HG03342 (cell line): ENCODE results near the gene HNRNPD.
"Not testable (repeated sequence)": the region's sequence is repeated elsewhere in the genome, so short reads cannot be mapped to it uniquely, and the experiment has no call there.

Source experiments
- ATAC-seq: cut with Tn5 transposase; IDR thresholded peaks from one replicate; pipeline ENCODE4 v1.9.1; 2021; ENCODE audit warnings: mild to moderate bottlenecking, moderate library complexity; ENCODE audit not compliant: unreplicated experiment

Gene HNRNPD, protein sequence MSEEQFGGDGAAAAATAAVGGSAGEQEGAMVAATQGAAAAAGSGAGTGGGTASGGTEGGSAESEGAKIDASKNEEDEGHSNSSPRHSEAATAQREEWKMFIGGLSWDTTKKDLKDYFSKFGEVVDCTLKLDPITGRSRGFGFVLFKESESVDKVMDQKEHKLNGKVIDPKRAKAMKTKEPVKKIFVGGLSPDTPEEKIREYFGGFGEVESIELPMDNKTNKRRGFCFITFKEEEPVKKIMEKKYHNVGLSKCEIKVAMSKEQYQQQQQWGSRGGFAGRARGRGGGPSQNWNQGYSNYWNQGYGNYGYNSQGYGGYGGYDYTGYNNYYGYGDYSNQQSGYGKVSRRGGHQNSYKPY

DNA sequence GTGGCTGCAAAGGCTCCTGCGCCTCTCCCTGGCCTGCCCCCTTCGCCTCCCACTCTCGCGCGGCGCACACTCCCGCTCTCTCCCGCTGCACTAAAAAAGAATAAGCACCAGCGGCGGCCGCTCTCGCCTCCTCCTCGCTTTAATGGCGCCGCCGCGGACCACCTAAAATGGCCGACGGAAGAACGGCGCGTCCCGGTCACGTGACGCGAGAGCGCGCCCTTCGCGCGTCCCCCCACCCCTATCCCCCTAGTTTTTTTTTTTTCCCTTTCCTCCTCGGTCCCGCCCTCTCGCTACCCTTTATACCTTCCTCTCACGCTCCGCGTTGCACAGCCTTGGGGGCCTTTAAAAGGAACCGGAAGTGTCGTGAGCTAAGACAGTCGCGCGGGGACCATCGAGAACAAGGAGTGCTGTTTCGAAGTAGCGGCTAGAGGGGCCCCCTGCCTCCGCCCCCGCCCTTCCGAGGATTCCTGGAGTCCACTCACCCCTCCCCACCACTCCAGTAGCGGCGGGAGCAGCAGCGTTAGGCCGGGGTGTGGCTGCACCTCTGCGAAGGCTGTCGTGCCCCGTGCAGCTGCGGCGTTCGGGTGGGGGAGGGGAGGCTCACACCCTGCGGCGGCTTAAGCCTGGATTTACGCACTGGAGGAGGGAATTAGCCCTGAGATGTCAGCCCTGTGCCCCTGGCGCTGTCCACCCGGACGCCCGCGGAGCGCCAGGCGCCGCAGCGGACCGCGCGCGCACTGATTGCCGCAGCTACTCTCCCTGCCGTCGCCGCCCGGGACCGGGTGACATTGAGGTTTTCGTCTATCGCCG, at the start of gene HNRNPD:
HNRNPD (minus strand) TSS at position 176 of the 810 bp plus-strand sequence. CDS start 313 bp downstream, outside the sequence.
- peak; percentile 93 for ATAC-seq

DNA sequence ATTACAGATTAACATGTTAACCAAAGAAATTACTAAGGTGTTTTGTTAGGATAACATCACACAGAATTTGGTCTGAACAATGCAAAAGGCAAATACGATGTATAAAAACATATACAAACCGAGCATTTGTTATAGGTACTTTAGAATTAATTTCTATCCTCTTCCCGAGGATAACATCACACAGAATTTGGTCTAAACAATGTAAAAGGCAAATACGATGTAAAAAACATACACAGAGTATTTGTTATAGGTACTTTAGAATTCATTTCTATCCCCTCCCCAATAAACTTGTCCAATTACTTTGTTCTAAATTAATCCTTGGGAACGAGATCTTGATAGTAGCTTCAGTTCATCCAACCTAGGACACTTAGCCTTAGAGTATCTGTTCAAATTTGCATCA, 48.8 kb upstream of the HNRNPD start:
- no peak for ATAC-seq

DNA sequence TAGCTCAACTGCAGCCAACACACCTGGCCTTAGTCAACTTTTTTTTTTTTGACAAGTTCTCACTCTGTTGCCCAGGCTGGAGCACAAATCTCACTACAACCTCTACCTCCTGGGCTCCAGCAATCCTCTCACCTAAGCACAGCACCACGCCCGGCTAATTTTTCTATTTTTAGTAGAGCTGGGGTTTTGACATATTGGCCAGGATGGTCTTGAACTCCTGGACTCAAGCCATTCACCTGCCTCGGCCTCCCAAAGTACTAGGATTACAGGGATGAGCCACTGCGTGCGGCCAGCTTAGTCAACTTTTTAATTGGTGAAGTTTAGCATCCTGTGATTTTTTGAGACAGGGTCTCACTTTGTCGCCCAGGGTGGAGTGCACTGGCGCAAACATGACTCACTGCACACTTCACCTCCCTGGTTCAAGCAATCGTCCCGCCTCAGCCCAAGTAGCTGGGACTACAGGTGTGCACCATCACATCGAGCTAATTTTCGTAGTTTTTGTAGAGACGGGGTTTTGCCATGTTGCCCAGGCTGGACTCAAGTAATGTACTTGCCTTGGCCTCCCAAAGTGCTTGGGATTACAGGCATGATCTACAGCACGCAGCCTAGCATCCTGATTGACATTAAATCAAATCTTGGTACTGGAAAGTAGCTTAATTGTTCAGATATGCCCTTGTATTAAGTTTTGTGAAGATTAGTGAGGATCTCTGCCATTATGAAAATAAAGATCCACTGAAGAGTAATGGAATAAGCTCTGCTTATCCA, 48.2 kb upstream of the HNRNPD start:
- ATAC-seq, result no peak

DNA sequence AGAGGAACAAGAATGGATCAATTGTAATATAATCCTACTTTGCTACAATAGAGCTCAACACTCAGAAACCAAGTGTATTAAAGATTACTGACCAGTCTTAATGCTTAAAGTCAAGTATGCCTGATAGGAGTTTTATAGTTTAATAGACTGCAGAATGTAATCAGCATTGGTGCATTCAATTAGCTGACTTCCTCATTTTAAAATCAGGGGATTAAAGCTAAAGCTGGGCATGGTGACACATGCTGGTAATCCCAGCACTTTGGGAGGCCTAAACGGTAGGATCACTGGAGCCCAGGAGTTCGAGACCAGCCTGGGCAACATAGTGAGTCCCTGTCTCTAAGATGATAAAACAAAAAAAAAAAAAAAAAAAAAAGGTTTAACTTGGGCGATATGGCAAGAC, 45.7 kb upstream of the HNRNPD start:
- ATAC-seq, result no peak

DNA sequence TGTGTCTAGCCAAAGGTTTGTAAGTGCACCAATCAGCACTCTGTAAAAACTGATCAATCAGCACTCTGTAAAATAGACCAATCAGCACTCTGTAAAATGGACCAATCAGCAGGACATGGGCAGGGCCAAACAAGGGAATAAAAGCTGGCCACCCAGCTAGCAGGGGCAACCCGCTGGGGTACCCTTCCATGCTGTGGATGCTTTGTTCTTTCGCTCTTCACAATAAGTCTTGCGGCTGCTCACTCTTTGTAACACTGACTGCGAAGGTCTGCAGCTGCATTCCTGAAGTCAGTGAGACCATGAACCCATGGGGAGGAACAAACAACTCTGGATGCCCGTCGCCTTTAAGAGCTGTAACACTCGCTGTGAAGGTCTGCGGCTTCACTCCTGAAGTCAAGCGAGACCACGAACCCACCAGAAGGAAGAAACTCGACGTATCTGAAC, 42.2 kb upstream of the HNRNPD start:
- no peak for ATAC-seq

DNA sequence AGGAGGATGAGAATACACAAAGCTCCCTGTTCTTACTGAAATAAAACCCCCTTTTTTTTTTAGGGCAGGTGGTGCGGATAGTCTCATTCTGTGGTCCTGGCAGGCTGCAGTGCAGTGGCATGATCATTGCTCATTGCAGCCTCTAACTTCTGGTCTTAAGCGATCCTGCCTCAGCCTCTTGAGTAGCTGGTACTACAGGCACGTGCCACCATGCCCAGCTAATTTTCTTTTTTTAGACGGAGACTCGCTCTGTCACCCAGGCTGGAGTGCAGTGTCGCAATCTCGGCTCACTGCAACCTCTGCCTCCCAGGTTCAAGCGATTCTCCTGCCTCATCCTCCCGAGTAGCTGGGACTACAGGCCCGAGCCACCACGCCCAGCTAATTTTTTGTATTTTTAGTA, 41.3 kb upstream of the HNRNPD start:
- not testable (repeated sequence) for ATAC-seq

DNA sequence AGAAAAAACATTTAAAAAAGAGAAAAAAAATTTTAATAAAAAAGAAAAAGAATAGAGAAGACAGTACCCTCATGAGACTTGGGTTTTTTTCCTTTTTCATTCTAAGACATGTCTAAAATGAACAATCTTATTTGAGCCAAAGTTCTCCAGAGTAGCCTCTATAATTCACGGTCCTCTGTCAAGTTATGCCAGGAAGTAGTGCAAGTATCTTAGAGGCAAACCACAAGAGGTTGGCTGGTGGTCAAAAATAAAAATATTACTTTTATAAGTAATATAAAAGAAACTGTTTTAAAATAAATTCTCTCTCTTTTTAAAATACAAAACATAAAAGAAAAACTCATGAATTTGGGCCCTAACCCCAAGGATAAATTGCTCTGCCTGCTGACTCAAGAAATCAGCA, 29.9 kb upstream of the HNRNPD start:
- no peak for ATAC-seq

DNA sequence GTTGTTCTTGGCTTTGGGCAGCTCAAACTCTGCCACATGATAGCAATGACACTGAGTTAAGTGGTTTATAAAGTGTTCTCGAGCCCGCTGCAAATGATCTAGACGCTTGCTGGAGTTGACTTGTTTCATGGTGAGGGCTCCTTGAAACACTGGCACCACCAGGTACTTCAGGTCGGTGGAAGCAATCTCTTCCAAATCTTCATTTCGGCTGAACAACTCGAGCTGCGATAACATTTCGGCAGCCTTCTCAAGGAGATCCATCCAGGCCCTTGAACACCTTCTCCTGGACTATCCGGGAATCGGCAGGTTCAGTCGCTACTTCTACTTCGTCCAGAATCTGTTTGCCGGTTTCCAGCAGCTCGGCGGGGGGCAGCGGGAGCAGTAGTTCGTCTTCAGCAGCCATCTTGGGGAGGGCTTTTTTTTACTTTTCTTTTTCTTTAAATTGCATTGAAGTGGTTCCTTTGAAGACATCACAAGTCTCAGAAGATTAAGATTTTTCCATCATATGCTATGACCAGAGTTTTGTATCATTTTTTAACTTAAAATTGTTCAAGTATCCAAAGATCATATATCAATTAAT, 28.5 kb upstream of the HNRNPD start:
- no peak for ATAC-seq

DNA sequence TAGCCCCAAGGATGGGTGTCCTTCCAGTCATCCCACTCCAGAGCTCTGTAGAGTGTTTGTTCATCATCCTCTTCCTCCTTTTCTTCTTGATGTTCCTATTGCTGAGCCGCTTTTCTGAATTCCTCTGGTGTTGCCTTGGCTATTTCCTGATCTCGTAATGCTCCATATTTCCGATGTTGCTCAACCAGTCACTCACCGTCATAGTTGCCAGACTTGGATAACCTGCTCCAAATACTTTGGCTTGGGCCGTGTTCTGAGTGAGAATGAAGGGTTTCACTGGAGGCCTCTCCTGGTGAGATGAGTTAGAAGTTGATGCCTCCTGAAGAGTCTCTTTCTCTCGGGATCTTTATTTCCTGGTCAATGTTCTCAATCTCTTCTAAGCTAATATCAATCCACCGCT, 27.8 kb upstream of the HNRNPD start:
- ATAC-seq, result no peak

DNA sequence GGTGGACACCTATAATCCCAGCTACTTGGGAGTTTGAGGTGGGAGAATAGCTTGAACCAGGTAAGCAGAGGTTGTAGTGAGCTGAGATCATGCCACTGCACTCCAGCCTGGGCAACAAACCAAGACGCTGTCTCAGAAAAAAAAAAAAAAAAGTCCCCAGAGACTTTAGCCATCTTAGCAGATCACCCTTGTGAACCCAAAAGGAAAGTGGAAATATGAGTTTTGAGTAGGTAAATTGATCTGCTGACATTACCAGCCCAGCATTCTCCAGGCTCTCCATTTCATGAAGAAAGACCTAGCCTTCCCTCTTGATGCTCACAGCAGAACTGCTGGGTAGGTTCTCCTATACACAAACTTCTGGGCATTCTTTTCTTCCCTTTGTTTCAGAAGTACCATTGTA, 24.5 kb upstream of the HNRNPD start:
- ATAC-seq, result no peak

DNA sequence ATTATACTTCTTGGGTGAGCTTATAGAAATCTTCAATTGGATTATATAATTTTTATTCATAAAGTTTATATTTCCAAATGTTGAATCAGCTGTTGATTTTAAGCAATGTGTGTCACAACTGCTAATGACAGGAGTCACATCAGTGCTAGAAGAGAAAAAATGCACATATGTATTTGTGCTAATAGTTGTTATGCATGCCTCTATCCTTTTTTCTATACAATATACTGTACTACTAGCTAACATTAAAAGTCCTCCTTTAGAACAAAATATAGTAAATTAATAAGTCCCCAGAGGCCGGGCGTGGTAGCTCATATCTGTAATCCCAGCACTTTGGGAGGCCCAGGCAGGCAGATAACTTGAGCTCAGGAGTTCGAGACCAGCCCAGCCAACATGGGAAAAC, 23.7 kb upstream of the HNRNPD start:
- ATAC-seq, result no peak

DNA sequence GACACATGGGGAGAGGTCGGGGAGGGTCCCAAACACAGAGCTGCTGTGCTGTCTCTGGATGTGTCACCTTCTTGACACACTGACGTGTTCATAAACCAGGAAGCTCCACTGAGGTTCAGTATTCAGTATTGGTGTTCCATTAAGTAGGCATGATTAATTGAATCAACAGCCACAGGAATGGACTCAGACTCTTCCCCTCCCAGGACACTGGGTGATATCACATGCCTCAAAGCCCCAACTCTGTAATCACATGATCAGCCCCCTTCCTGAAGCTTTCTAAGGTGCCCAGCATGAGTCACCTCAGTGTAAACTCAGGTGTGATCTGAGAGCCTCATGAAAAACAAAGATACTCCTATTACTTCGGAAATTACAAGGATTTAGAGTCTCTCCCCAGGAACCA, 21.1 kb upstream of the HNRNPD start:
- ATAC-seq, result no peak

DNA sequence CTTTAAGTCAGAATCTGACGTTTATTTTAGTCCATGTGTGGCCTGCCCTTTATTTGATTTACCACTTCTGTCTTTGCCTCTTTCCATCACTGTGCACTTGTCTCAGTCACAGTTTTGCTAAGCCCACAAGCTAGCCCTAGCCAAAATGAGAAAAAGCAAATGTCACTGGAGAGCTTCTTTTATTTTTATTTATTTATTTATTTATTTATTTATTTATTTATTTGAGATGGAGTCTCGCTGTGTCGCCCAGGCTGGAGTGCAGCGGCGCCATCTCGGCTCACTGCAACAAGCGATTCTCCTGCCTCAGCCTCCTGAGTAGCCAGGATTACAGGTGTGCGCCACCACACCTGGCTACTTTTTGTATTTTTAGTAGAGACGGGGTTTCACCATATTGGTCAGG, 16.3 kb upstream of the HNRNPD start:
- ATAC-seq, result not testable (repeated sequence)

DNA sequence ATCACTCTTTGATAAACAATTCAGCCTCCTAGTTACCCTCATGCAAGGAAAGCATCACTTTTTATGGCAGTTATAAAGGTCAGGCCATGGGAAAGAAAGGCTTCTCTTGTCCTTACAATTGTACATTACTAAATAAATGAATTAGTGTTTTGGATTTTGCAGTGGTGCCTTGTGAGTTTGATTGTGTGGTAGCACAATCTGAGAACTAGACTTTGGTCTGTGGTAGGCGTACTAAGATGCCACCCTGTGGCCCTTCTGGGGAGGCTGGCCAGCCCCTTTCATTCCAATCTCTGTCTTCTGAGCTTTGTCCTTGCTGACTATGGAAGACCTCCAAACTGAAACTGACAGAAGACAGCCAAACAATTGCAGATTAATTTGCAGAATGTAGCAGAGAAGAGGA, 14.6 kb upstream of the HNRNPD start:
- no peak for ATAC-seq

DNA sequence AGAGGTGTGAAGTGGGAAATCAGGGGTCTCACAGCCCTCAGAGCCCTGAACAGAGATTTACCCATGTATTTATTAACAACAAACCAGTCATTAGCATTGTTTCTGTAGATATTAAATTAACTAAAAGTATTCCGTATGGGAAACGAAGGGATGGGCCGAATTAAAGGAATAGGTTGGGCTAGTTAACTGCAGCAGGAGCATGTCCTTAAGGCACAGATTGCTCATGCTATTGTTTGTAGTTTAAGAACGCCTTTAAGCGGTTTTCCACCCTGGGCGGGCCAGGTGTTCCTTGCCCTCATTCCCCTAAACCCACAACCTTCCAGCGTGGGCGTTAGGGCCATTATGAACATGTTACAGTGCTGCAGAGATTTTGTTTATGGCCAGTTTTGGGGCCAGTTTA, 12.5 kb upstream of the HNRNPD start:
- not testable (repeated sequence) for ATAC-seq

DNA sequence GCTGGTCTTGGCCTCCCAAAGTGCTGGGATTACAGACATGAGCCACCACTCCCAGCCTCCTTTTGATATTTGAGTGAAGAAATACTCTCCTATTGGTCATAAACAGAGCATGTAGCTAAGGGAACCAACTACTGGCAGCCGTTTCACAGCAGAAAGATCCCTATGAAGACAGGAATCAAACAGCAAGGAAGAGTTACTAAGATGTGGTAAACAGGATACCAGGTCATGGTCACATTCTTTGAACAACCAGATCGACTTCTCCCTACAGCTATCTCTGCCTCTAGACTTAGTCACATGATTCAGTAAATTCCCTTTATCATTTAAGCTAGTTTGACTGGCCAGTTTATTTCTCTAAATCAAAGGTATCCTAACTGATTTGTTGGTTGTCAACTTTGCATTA, 9.0 kb upstream of the HNRNPD start:
- ATAC-seq, result no peak

DNA sequence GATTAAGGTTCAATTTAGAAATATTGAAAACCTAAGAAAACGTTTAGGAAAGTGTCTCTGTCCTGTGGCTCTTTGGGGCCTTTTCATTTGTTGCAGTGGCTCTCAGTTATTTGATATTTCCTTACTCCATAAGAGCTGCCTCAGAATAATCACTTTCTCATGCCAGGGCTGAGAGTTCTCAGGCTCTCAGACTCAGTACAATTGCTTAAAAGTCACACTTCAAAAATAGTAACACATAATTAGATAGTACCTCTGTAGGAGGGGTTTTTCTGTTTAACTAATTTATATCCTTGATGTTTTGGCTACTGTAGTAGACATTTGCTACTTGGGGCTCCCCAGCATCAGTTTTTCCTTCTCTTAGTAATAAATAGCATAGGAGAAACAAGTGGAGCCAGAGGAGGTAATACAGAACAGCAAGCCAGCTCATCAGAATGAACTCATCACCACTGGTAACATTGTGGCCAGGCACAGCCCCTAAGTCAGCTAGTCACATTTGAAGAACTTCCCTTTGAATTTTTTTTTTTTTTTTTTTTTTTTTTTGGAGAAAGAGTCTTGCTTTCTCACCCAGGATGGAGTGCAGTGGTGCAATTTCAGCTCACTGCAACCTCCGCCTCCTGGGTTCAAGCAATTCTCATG, 8.0 kb upstream of the HNRNPD start:
- ATAC-seq, result no peak

DNA sequence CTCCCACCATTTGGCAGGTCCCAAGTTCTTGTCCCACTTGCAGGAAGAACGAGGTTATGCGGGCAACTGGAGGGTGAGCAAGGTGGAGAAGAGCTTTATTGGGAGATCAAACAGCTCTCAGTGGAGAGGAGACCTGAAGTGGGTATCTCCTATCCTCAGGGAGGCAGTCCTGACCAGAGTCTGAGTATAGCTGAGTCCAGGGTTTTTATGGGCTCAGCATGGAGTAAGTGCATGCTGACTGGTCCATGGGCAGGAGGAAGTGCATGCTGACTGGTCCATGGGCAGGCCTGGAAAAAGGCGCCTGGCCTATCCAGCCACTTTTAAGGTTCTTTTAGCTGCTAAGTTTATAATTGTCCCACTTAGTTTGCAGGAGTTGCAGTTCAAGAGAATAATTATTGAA, 7.4 kb upstream of the HNRNPD start:
- ATAC-seq, result no peak

DNA sequence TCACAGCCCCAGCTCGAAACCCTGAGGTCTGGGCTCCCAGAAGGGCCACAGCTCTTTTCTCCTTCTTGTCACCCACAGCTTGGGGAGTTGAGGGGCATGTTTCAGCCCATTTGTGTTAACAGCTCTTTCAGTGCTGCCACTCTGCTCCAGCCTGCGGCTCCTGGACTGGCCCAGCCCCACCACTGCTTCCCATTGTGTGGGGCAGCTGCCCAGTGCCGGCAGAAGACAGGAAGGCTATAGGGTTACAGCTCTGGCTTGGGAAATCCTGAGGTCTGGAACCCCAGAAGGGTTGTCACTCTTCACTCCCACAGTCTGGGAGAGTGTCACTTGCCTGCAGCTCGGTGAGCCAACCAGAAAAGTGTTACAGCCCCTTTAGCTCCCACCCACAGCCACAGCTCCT, 7.0 kb upstream of the HNRNPD start:
- no peak for ATAC-seq

DNA sequence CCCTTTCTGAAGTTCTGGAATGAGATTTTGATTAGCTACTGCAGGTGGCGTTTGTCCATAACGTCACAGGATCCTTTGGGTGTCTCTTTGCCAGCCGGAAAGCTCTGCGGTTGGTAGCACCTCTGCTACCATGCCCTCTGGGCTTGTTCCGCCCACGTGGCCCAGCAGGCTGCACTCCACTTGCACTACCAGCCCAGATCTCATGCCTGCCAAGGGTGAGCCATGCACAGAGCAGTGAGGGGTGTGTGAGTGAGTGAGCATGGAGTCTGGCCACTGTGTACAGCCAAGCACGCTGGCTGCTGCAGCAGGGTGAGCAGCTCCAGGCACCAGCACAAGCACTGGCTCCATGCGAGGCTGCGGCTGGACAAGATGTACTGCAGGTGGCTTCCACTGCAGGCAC, 6.6 kb upstream of the HNRNPD start:
- ATAC-seq, result no peak

DNA sequence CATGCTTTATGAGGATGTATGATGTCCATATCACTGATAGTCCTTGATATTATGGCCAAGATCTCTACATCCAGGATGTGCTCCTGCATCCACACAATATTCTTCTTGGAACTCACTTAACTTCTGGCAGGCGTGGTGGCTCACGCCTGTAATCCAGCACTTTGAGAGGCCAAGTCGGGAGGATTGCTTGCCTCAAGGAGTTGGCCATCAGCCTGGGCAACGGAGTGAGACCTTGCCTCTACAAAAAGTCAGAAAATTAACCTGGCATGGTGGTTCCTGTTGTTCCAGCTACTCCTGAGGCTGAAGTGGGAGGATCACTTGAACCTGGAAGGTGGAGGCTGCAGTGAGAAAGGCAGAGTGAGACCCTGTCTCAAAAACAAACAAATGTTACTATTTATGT, 2.3 kb upstream of the HNRNPD start:
- ATAC-seq, result no peak
